Epithelial cell of esophagus (primary cell): Measurements from ENCODE around the gene CSTF3.

Experiments
- DNase-seq: peaks from one replicate; pipeline ENCODE4 v3.0.0; 2010; ENCODE audit warnings: low read depth
- H3K4me3 ChIP-seq: 2 replicates; pipeline ENCODE4 v1.5.1; 2011; ENCODE audit warnings: mild to moderate bottlenecking, low read length, control low read depth
- TF ChIP-seq, protein P1 (sequence below): IDR thresholded peaks from 2 replicates; pipeline ENCODE4 v1.5.1; 2011; ENCODE audit warnings: low read depth, mild to moderate bottlenecking, low read length, control low read depth, inconsistent platforms; ENCODE audit not compliant: insufficient read depth; ENCODE audit errors: missing control alignments

Gene CSTF3

DNA sequence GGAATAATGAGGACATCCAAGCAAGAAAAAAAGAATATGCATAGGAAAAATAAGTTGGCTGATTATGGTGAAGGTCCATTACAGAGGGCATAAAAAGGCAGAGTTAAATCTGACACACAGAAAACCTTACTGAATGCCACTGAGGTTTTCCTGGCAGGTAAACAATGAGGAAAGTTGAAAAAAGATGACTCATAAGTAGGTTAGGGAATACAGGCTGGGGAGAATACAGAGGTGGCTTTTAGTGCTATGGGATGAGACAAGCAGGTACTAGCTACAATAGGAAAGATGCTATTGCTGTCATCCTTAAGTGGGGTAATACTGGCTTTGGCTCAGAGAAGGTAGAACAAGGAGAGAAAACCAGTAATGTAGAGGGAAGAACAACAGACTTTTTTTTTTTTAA, 44.7 kb downstream of the CSTF3 start:
- DNase-seq: peak; percentile 82
- no peak overlapping the region for H3K4me3 ChIP-seq
- TF ChIP-seq, protein P1, sequence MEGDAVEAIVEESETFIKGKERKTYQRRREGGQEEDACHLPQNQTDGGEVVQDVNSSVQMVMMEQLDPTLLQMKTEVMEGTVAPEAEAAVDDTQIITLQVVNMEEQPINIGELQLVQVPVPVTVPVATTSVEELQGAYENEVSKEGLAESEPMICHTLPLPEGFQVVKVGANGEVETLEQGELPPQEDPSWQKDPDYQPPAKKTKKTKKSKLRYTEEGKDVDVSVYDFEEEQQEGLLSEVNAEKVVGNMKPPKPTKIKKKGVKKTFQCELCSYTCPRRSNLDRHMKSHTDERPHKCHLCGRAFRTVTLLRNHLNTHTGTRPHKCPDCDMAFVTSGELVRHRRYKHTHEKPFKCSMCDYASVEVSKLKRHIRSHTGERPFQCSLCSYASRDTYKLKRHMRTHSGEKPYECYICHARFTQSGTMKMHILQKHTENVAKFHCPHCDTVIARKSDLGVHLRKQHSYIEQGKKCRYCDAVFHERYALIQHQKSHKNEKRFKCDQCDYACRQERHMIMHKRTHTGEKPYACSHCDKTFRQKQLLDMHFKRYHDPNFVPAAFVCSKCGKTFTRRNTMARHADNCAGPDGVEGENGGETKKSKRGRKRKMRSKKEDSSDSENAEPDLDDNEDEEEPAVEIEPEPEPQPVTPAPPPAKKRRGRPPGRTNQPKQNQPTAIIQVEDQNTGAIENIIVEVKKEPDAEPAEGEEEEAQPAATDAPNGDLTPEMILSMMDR: no peak

DNA sequence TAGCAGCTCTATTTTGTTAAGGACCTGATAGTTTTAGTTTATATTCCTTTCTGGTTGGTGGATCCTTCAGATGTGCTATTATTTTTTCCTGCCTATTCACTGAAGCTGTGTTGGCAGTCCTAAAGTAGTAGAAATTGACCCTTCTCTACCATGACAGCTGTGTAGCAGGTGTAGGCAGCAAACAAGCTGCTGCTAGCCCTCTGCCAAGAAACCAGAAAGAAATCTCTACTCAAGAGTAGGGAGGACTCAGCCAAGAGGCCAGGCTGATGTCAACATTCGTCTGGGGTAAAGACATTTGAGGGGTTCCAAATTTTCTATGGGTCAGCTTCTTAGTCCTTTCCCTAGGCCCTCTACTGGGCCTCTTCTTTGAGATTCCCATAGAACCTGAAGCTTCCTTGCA, 51.2 kb downstream of the CSTF3 start:
- DNase-seq: no peak
- no peak overlapping the region for H3K4me3 ChIP-seq
- TF ChIP-seq, protein P1: no peak

DNA sequence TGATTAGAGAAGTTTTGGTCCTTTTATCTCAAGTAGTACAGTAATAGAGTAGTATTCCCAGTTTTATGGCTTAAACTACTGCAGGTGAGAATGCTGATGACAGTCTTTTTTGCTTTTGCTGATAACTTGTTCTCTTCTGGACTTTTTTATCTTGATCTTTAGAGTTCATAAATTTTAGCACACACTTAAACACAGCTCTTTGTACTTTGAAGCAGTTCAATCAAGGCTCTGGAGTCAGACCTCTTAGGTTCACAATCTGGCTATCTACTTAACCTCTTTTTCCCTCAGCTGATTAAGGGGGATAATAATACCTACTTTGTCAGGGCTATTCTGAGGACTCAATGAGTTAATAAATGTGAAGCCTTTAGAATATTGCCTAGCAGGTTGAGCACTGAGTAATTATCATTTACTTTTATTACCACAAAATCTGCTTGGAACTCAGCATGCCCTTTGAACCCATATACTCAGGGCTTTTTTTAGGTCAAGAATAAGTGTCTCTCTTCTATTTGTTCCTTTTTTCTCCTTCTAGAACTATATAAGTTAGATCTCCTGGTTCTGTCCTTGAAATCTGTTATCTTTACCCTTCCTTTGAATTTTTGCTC, 51.9 kb downstream of the CSTF3 start:
- TF ChIP-seq, protein P1: no peak
- no peak overlapping the region for H3K4me3 ChIP-seq
- DNase-seq: no peak

DNA sequence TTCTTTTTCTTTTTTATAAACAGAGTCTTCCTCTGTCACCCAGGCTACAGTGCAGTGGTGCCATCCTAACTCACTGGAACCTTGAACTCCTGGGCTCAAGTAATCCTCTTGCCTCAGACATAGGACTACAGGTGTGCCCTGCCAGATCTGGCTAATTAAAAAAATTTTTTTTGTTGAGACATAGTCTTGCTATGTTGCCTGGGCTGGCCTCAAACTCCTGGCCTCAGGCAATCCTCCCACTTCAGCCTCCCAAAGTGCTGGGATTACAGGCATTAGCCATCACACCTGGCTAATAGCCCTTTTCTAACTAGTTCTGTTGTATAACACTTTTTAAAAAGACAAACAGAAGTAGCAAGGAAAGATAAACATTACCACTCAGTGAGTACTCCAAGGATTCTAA, 57.4 kb downstream of the CSTF3 start:
- H3K4me3 ChIP-seq: no peak overlapping the region
- TF ChIP-seq, protein P1: no peak
- DNase-seq: no peak

DNA sequence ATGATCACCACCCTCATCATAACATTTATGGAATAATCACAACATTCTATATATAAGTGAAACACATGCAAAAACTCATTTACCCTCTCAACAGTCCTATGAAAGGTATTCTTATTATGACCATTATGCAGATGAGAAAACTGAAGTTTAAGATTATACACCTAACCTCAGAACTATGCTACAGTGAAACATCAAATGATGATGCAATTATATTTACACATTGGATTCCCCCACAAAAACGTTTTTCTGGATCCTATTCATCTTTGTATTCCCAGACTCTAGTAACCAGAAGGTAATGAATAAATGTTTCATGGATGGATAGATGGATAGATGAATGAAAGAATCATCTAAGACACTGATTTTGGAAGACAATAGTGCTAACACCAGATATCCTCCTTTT, 67.1 kb downstream of the CSTF3 start:
- H3K4me3 ChIP-seq: no peak overlapping the region
- no peak for DNase-seq
- TF ChIP-seq, protein P1: no peak

DNA sequence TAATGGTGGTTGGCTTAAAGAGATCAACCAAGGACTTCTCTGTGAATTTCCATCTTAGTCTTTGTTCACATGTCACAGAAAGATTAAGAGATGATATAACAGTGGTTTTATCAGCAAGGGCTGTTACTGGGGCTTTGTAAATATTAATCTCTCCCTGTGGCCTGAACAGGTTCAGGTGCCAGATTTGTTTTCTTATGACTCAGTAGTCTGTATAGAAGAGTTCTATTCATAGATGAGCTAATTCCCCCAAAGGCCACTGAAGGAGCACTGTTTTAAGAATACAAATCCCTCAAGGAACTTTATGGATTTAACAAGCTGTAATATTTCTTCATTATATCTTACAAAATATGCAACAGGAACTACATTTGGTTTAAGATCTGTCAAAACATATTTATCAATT, 71.5 kb downstream of the CSTF3 start:
- no peak overlapping the region for H3K4me3 ChIP-seq
- TF ChIP-seq, protein P1: peak; percentile 21
- peak; percentile 48 for DNase-seq

DNA sequence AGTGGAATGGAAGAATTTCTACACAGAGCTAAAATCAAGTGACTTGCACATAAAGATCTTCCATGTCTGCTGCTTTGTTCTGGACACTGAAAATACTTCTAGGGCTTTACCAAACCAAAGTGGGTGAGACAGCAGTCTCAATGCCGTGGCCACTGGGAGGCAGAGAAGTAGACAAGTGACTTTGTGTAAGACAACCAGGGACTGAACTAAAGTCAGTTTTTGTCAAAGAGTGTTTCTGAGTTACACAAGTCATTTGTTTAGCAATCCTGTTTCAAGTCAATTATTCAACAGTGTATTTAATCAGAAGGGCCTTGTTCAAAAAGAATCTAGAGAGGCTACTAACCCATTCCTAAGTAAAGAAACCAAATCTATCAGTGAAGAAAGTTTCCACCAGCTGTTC, 75.3 kb downstream of the CSTF3 start:
- TF ChIP-seq, protein P1: no peak
- DNase-seq: no peak
- no peak overlapping the region for H3K4me3 ChIP-seq
